Uterine smooth muscle cell (primary cell): Measurements from ENCODE around the gene KLHL15. TPM values are rescaled to one million over a fixed set of nuclear protein-coding genes. Genes with fewer than 3 reads are reported as not detected.

Source experiments
- total RNA-seq: library from RNA; depleted of rRNA; stranded (reverse); fragments of >200 nt; gene quantifications from 2 replicates; pipeline ENCODE4 v1.2.3, GENCODE V29; 2014

KLHL15 gene
- total RNA-seq, result 8.9 and 11.0 TPM in 2 replicates

GRCh38 chrX:24027086-24027485, at the start of gene KLHL15:
Gene KLHL15 (minus strand): TSS chrX:24027186. CDS start chrX:24006693, 20,493 bp downstream.

GRCh38 chrX:24054182-24055042, 27.4 kb upstream of the KLHL15 start, which contains the start of gene EIF2S3:
Gene EIF2S3 (plus strand): TSS chrX:24054956. CDS start chrX:24054969, 13 bp downstream.

Other genes with a start within 250 kb of the KLHL15 start
- 247 and 284 TPM in 2 replicates for gene SAT1, start 244.0 kb downstream of the KLHL15 start, total RNA-seq
- gene APOO, start 119.2 kb downstream of the KLHL15 start, total RNA-seq, result 11.1 and 12.4 TPM in 2 replicates
- not detected in 2 replicates for gene CXorf58, start 119.2 kb downstream of the KLHL15 start, total RNA-seq
- 348 and 389 TPM in 2 replicates for gene EIF2S3, start 27.8 kb upstream of the KLHL15 start, total RNA-seq
- 78.6 and 91.0 TPM in 2 replicates for gene ZFX, start 122.5 kb upstream of the KLHL15 start, total RNA-seq